ENCODE measurements around the gene ULK1. TPM values are rescaled to one million over a fixed set of nuclear protein-coding genes. Genes with fewer than 3 reads are reported as not detected.

ULK1 gene
- total RNA-seq, 1 donor from 2014 or later: 33.1 TPM

- TF ChIP-seq POLR2A (IDR thresholded peaks at IDR 0.05) (no peak), CTCF (IDR thresholded peaks at IDR 0.05) (no peak), POLR2AphosphoS5 (IDR thresholded peaks at IDR 0.05; ENCODE audit: insufficient read depth in 1 of 2, low read depth in 1 of 2) (no peak)
- Histone ChIP-seq H3K4me1 (peaks cover 20% of the 10 kb centered on the region), H3K27me3 (no peaks in the 10 kb centered on the region), H3K9me3 (no peaks in the 10 kb centered on the region), H3K36me3 (peaks cover 0 to 68% of the 10 kb centered on the region in 2 donors), H3K4me3 (no peak overlapping the region), H3K27ac (no peak overlapping the region)
- intact Hi-C loops (cut with DNase I): no loop called here
- no peak for DNase-seq (ENCODE audit: extremely low spot score in 2 of 2)
These were observed 15.4 kb downstream of the ULK1 start for GRCh38 chr12:131909752-131910219.

- Histone ChIP-seq H3K4me1 (peaks cover 13% of the 10 kb centered on the region), H3K4me3 (no peak overlapping the region), H3K36me3 (peaks cover 0 to 75% of the 10 kb centered on the region in 2 donors), H3K9me3 (no peaks in the 10 kb centered on the region), H3K27me3 (no peaks in the 10 kb centered on the region), H3K27ac (no peak overlapping the region)
- DNase-seq (ENCODE audit: extremely low spot score in 2 of 2): no peak
- TF ChIP-seq POLR2AphosphoS5 (IDR thresholded peaks at IDR 0.05; ENCODE audit: insufficient read depth in 1 of 2, low read depth in 1 of 2) (no peak), POLR2A (IDR thresholded peaks at IDR 0.05) (no peak), CTCF (IDR thresholded peaks at IDR 0.05) (no peak)
- intact Hi-C loops (cut with DNase I): no loop called here
These were observed 16.0 kb downstream of the ULK1 start for GRCh38 chr12:131910302-131911027.

GRCh38 chr12:131911028-131911650 is 16.7 kb downstream of the ULK1 start:
- DNase-seq (ENCODE audit: extremely low spot score in 2 of 2): no peak

GRCh38 chr12:131911851-131912477 is 17.5 kb downstream of the ULK1 start:
- Histone ChIP-seq H3K4me3 (no peak overlapping the region), H3K27me3 (no peaks in the 10 kb centered on the region), H3K4me1 (peaks cover 10% of the 10 kb centered on the region), H3K9me3 (no peaks in the 10 kb centered on the region), H3K36me3 (peaks cover 0 to 84% of the 10 kb centered on the region in 2 donors), H3K27ac (no peak overlapping the region)
- no peak for DNase-seq (ENCODE audit: extremely low spot score in 2 of 2)
- intact Hi-C loops (cut with DNase I): no loop called here
- TF ChIP-seq POLR2A (IDR thresholded peaks at IDR 0.05): no peak
- no peak for TF ChIP-seq POLR2AphosphoS5 (IDR thresholded peaks at IDR 0.05; ENCODE audit: insufficient read depth in 1 of 2, low read depth in 1 of 2)
- TF ChIP-seq CTCF (IDR thresholded peaks at IDR 0.05): no peak

More at GRCh38 chr12:131911028-131911650, 16.7 kb downstream of the ULK1 start:
- intact Hi-C loops (cut with DNase I): no loop called here
- TF ChIP-seq CTCF (IDR thresholded peaks at IDR 0.05): no peak
- no peak for TF ChIP-seq POLR2A (IDR thresholded peaks at IDR 0.05)
- no peak for TF ChIP-seq POLR2AphosphoS5 (IDR thresholded peaks at IDR 0.05; ENCODE audit: insufficient read depth in 1 of 2, low read depth in 1 of 2)
- no peak overlapping the region for H3K27ac ChIP-seq
- no peak overlapping the region for H3K4me3 ChIP-seq
- peaks cover 10% of the 10 kb centered on the region for H3K4me1 ChIP-seq
- H3K27me3 ChIP-seq: no peaks in the 10 kb centered on the region
- H3K9me3 ChIP-seq: no peaks in the 10 kb centered on the region
- peaks cover 0 to 81% of the 10 kb centered on the region in 2 donors for H3K36me3 ChIP-seq
